Heart right ventricle (tissue), 16 donors: ENCODE measurements around the gene PROX2. TPM values are rescaled to one million over a fixed set of nuclear protein-coding genes. Genes with fewer than 3 reads are reported as not detected.

Experiments
- ATAC-seq, 8 donors: fragments of 200-7000 bp; cut with Tn5 transposase; one replicate each; pipeline ENCODE4 v1.9.1; 2020; ENCODE audit warnings: mild to moderate bottlenecking in 8 of 8, moderate library complexity in 8 of 8, moderate number of reproducible peaks in 1 of 8
- DNase-seq, 2 donors: peaks; one replicate each; pipeline ENCODE4 v3.0.0-alpha.2; 2020
- H3K27ac ChIP-seq, 10 donors: fragments of 200-600 bp; sonication (generic) in 2 of 10; one replicate each; pipeline versions ENCODE4 v1.5.0 to v1.8.0; 2020 to 2022; ENCODE audit warnings: mild to moderate bottlenecking in 3 of 10
- H3K27me3 ChIP-seq, 7 donors: fragments of 200-600 bp; one replicate each; pipeline ENCODE4 v1.8.0; 2021 to 2022; ENCODE audit warnings: mild to moderate bottlenecking in 2 of 7
- H3K36me3 ChIP-seq, 9 donors: fragments of 200-600 bp; sonication (generic) in 1 of 9; one replicate each; pipeline versions ENCODE4 v1.5.0 to v1.8.0; 2020 to 2022; ENCODE audit warnings: mild to moderate bottlenecking in 2 of 9
- H3K4me1 ChIP-seq, 9 donors: fragments of 200-600 bp; sonication (generic) in 1 of 9; one replicate each; pipeline versions ENCODE4 v1.5.0 to v1.8.0; 2020 to 2022; ENCODE audit warnings: mild to moderate bottlenecking in 4 of 9
- H3K4me3 ChIP-seq, 10 donors: fragments of 200-600 bp; sonication (generic) in 2 of 10; one replicate each; pipeline versions ENCODE4 v1.5.0 to v1.8.0; 2020 to 2022; ENCODE audit warnings: mild to moderate bottlenecking in 7 of 10, moderate library complexity in 2 of 10
- H3K9me3 ChIP-seq, 11 donors: fragments of 200-600 bp in 10 of 11; sonication (generic) in 2 of 11; one replicate each; pipeline versions ENCODE4 v1.5.0 to v1.8.0; 2013 to 2022; ENCODE audit warnings: mild to moderate bottlenecking in 2 of 11, control low read depth in 1 of 11, moderate library complexity in 1 of 11
- CTCF ChIP-seq, 9 donors: fragments of 200-600 bp; sonication (generic) in 2 of 9; IDR thresholded peaks; one replicate each; pipeline versions ENCODE4 v1.5.0 to v1.8.0; 2021 to 2022; ENCODE audit warnings: antibody characterized with exemption in 9 of 9, mild to moderate bottlenecking in 5 of 9, moderate library complexity in 1 of 9
- WGBS, 2 donors: extraction: QIAGEN DNeasy Blood & Tissue Kit; methylation state at CpG; one replicate each; pipeline ENCODE4 v1.1.7; 2013; ENCODE audit warnings: inconsistent platforms in 1 of 2; 5-methylcytosine and 5-hydroxymethylcytosine counted together
- intact Hi-C, 10 donors: fragments of 100-400 bp; cut with DNase I; formaldehyde crosslinking; loops; one replicate each; pipeline versions ENCODE4 v1.11.1 to v1.14.2; 2022
- polyA plus RNA-seq, 2 donors: library from polyadenylated mRNA; stranded (reverse); fragments of 200-250 nt; gene quantifications; one replicate each; pipeline ENCODE4 v1.2.3, GENCODE V29; 2013
- total RNA-seq, 10 donors: library from RNA; stranded (reverse); fragmentation: NEBNext Ultra II Directional in 3 of 10; extraction: Animal tissue kit (Norgen Biotek cat#: 25700) in 3 of 10; gene quantifications; one replicate each; pipeline versions ENCODE4 v1.2.1 to v1.2.4, GENCODE V29; 2021 to 2023
- donor health status: Arrhythmogenic right ventricular cardiomyopathy.
- donor health status: ischemic (EF 13 %, LVEDD 7.1; RV severe dilation, severe dysfunction).
- donor health status: healthy with polysubstance abuse.
- donor health status: DM: no; HTN: yes; CAD: no.
- donor health status: DM: no; HTN: no; CAD: no.
- donor health status: ischemic (EF 25% LVEDD 6.9; RV normal size, moderate dysfunction).
- donor health status: ischemic (EF 25% LVEDD 5.7; RV mildly dilated, moderate dysfunction).
- donor health status: healthy.
- donor health status: DM: yes; HTN: yes; CAD: no.
- donor health status: Ischemic cardiomyopathy.
- donor health status: ischemic (EF 35%, LVEDD 5.7; RV mildly dilated, moderate dysfunction).
- donor health status: nonischemic (EF 11% LVEDD 7.7; RV severe dilation, severe dysfunction).
- donor health status: DM: yes; HTN: yes; CAD: no.
- donor health status: PGD.
- donor health status: ischemic (EF 29% LVEDD 5.4; RV normal size, mild dysfunction).
- donor health status: nonischemic (EF 23%, LVEDD 6.1; RV moderate dilation, normal function).

Gene PROX2
- total and polyA plus RNA-seq, 12 donors: not detected

- no peaks in the 10 kb centered on the region for H3K9me3 ChIP-seq
- 66 to 70% methylated on average over 10 of the region's 10 CpGs for WGBS, 2 donors
- peaks cover 14 to 75% (median 61%) of the 10 kb centered on the region in 9 donors for H3K36me3 ChIP-seq
- H3K4me3 ChIP-seq: no peak overlapping the region
- peaks cover 17 to 46% (median 31%) of the 10 kb centered on the region in 9 donors for H3K4me1 ChIP-seq
- peak in 1 of 8 donors; percentile 2 for ATAC-seq
- no peak for DNase-seq
- intact Hi-C loops: no loop called here
- no peaks in the 10 kb centered on the region for H3K27me3 ChIP-seq
- no peak for TF ChIP-seq CTCF (IDR thresholded peaks at IDR 0.05)
- H3K27ac ChIP-seq: no peak overlapping the region
These were observed 27.2 kb upstream of the PROX2 start for GRCh38 chr14:74902941-74903705.

- no peak for TF ChIP-seq CTCF (IDR thresholded peaks at IDR 0.05)
- DNase-seq (no peak), ATAC-seq (peak in 1 of 8 donors; percentile 15)
- intact Hi-C loops: no loop called here
- Histone ChIP-seq H3K9me3 (no peaks in the 10 kb centered on the region), H3K27ac (peak overlapping the region in 3 of 10 donors; percentile 5 to 51 (median 39)), H3K27me3 (no peaks in the 10 kb centered on the region), H3K4me3 (no peak overlapping the region), H3K4me1 (peaks cover 0 to 31% (median 11%) of the 10 kb centered on the region in 9 donors), H3K36me3 (peaks cover 16 to 100% (median 90%) of the 10 kb centered on the region in 9 donors)
- 74 to 77% methylated on average over 5 of the region's 5 CpGs for WGBS, 2 donors
These were observed 22.7 kb upstream of the PROX2 start for GRCh38 chr14:74898694-74899093.

- ATAC-seq (no peak), DNase-seq (no peak)
- H3K4me3 ChIP-seq: no peak overlapping the region
- intact Hi-C loops: no loop called here
- peaks cover 0 to 27% (median 12%) of the 10 kb centered on the region in 9 donors for H3K4me1 ChIP-seq
- 95 to 98% methylated on average over 2 of the region's 2 CpGs for WGBS, 2 donors
- H3K27ac ChIP-seq: peak overlapping the region in 6 of 10 donors; percentile 5 to 51 (median 28)
- TF ChIP-seq CTCF (IDR thresholded peaks at IDR 0.05): no peak
- no peaks in the 10 kb centered on the region for H3K27me3 ChIP-seq
- no peaks in the 10 kb centered on the region for H3K9me3 ChIP-seq
- peaks cover 12 to 100% (median 93%) of the 10 kb centered on the region in 9 donors for H3K36me3 ChIP-seq
These were observed 22.1 kb upstream of the PROX2 start for GRCh38 chr14:74898083-74898482.

- Histone ChIP-seq H3K27ac (peak overlapping the region in 7 of 10 donors; percentile 2 to 51 (median 39)), H3K4me1 (peaks cover 0 to 26% (median 12%) of the 10 kb centered on the region in 9 donors), H3K4me3 (no peak overlapping the region), H3K27me3 (no peaks in the 10 kb centered on the region), H3K9me3 (no peaks in the 10 kb centered on the region), H3K36me3 (peaks cover 8 to 100% (median 93%) of the 10 kb centered on the region in 9 donors)
- DNase-seq (no peak), ATAC-seq (peak in 6 of 8 donors; percentile 47 to 86 (median 62))
- 38 to 59% methylated on average over 4 of the region's 4 CpGs for WGBS, 2 donors
- TF ChIP-seq CTCF (IDR thresholded peaks at IDR 0.05): no peak
- intact Hi-C loops: no loop called here
These were observed 21.7 kb upstream of the PROX2 start for GRCh38 chr14:74897642-74898041.
